GM18909 (cell line): ENCODE measurements around the gene SLC28A2.
"Not testable (repeated sequence)": the region's sequence is repeated elsewhere in the genome, so short reads cannot be mapped to it uniquely, and the experiment has no call there.

Source experiments
- ATAC-seq: cut with Tn5 transposase; IDR thresholded peaks from one replicate; pipeline ENCODE4 v1.9.1; 2021; ENCODE audit warnings: mild to moderate bottlenecking; ENCODE audit not compliant: unreplicated experiment, poor library complexity

The SLC28A2 gene, protein sequence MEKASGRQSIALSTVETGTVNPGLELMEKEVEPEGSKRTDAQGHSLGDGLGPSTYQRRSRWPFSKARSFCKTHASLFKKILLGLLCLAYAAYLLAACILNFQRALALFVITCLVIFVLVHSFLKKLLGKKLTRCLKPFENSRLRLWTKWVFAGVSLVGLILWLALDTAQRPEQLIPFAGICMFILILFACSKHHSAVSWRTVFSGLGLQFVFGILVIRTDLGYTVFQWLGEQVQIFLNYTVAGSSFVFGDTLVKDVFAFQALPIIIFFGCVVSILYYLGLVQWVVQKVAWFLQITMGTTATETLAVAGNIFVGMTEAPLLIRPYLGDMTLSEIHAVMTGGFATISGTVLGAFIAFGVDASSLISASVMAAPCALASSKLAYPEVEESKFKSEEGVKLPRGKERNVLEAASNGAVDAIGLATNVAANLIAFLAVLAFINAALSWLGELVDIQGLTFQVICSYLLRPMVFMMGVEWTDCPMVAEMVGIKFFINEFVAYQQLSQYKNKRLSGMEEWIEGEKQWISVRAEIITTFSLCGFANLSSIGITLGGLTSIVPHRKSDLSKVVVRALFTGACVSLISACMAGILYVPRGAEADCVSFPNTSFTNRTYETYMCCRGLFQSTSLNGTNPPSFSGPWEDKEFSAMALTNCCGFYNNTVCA

DNA sequence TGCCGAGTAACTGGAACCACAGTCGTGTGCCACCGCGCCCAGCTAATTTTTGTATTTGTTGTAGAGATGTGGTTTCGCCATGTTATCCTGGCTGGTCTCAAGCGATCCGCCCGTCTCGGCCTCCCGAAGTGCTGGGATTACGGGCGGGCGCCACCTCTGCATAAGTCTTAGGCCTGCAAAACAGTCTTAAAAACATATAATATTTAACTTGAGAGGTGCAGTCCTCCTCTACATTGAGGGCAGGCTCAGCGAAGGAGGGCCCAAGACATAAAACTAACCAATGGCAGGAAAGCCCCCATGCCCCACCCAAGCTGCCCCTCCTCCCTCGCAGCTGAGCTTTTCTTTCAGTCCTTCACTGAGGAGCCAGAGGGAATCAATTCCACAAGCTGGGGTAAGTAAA lies at the start of gene SLC28A2:
TSS of gene SLC28A2 (plus strand) at position 347 of the 400 bp plus-strand sequence. CDS start 982 bp downstream, outside the sequence.
- ATAC-seq = no peak

DNA sequence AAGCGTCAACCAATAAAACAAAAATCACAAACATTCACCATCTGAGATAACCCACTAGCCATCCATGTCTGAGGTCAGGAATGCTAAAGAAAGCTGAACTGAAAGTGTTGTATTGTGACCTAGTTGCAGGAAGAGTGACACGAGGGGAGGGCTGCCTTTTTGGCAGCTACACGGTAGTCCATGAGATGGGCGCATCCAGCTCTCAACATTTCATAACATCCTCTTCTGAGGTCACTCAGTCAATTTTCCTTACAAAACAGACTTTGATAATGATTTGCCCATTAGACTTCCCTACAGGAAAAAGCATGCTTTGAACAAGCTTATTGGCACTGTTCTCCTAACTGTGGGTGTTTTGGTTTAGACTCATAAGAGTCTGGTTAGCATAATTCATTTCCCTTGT lies 48.9 kb upstream of the SLC28A2 start:
- ATAC-seq = no peak

DNA sequence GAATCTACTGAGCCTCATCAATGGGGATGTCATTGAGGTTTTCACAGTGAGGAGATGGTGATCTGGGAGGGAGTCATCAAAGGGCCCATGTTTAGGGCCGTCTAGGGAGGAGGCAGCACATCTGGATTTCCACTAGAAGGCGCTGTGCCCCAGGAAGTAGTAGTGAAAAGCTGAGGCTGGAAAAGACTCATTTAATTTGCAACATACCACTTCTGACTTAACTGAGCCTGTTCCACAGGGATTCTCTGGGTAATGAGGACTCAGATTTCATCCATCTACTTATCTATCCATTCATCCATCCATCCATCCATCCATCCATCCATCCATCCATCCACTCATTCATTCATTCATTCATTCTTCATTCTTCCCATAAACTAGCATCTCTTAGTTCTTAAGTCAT lies 46.8 kb upstream of the SLC28A2 start:
- ATAC-seq = no peak

DNA sequence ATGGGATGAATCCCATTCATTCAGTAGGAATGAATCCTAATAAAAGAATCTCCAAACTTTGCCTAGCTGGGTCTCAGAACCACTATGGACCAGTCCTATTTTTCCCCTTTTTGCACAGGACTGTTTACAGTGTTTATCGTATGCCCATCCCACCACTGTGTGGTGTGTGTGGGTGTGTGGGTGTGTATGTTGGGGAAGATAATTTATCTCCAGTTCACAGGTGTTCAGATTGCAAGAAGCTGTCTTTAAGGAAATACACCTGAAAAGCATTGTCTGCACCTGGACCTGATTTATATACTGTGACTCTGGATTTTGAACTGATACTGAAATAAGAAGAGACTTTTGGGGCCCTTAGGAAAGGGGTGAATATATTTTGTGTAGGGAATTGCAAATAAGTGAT lies 39.5 kb upstream of the SLC28A2 start:
- no peak for ATAC-seq

DNA sequence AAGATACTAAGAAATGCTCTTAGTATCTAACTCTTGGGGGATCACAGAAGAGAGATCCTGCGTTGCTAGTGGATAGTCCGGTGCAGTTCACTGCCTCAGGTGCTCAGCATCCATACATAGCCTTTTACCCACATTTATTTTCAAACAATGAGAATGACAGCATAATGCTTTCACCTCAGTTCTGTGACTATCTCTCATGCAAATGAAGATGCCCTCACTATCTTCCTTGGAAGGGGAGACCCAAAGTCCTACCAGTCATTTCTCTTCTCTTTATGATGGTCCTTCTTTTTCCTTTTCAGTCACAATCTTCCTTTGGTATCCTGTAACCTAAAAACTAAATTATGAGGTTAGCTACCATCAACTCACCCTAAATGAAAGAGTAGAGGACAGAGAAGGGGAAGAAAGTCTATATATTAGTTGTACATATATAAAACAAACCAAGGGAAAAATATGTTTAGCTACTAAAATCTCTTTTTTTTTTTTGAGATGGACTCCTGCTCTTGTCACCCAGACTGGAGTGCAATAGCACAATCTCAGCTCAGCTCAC lies 30.9 kb upstream of the SLC28A2 start:
- ATAC-seq = no peak

DNA sequence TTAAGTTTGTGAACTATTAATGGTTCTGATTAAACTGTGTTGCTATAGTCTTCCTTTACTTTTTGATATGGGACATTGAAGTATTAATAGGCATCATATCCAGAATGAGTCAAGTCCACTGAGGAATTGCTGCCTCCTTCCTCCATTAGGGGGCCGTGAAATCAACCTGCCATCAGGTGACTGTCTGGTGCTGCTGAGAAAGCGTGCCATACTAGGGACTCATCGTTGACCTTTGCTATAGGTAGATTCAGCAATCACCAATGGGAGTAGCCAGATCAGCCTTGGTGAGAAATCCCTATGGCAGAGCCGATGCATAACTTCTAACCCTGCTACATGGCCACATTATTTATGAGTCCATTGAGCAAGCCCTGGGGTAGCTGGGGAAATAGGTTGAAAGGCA lies 30.1 kb upstream of the SLC28A2 start:
- no peak for ATAC-seq

DNA sequence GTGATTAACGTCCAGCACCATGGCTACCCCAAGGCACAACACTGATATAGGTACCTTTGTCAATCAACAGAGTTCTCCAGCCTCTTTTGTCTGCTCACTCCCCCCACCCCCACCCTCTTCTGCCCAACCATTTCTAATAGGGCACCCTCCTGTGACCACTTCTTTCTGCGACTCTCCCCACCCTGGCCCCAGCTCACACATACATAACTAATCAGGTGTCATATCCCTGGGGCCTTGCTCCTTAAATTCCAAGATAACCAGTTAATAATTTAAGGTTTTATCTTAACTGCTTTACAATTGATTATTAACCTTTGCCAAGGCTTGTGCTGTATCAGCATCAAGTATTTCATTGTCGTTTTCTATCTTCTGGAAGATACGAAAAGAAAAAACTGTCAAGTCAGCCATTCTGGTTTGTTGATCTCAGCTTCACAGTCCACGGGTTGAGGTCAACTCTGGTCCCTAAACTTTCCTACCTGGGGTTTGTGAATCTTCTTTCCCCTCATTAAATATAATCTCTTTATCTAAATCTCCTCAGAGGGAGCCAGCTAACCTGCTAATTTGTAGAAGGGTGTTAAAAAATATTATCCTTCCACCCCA lies 27.3 kb upstream of the SLC28A2 start:
- no peak for ATAC-seq

DNA sequence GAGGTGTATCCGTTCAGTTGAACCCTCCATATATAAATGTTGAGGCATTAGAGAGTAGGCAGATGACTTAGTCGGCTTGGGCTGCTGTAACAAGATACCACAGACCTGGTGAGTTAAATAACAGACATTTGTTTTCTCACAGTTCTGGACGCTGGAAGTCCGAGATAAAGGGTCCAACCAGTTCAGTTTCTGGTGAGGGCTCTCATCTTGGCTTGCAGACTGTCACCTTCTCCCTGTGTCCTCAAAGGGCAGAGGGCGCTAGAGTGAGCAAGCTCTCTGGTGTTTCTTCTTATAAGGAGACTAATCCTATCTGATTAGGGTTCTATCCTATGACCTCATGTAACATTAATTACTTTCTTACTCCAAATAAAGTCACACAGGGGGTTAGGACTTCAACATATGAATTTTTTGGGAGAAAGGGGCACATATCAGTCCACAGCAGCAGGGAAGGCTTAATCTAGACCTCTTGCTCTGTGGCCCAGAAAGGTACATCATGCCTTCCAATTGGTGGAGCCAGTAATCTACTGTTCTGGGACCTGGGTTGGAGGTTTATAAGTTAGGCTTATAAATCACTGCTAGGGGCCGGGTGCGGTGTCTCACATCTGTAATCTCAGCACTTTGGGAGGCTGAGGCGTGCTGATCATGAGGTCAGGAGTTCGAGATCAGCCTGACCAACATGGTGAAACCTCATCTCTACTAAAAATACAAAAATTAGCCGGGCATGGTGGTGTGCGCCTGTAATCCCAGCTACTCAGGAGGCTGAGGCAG lies 26.3 kb upstream of the SLC28A2 start:
- ATAC-seq = no peak

DNA sequence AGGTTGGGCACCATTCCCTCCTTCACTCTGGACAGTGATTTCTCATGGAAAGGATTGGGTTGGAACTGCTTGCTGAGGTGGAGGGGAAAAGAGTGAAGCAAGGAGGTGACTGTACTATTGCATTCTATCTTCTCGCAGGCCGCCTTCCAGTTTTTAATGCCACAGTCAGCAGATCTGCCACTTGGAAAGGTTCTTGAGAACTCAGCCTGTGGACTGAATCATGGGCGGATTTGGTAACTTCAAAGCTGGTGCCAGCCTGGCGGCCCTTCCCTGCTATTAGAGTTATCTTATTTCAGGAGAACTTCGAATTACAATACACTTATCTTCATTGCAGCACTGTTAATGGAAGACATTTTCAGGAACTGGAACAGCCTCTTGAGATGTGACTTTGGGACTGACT lies 23.1 kb upstream of the SLC28A2 start:
- ATAC-seq = no peak

DNA sequence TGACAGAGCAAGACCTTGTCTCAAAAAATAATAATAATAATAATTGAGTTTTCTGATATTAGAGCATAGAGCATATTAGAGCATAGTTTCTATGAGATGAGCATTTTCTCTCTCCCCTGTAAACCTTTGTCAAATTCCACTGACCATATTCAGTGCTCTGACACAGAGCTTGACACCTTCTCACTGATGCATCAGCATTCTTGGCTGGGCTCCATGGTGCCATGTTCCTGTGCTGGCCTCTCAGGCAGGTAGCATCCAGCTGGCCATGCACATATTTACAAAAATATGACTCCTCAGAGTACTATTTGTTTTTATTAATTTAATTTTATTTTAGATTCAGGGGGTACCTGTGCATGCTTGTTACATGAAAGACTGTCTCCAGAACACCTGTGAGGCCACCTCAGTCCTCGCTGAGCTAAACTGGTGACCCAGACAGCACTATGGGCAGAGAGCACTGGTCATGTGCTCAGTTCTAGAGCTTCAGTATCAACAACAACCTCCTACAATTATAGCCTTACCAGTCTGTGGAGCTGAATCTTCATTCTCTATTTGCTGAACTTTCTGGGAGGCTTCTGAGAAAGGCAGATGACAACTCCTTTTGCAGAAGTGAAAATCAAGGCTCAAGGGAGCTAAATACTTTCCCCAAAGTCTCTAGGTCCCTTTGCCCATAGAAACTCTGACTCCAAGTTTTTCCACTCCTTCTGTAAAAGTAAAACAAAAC lies 21.6 kb upstream of the SLC28A2 start:
- no peak for ATAC-seq

DNA sequence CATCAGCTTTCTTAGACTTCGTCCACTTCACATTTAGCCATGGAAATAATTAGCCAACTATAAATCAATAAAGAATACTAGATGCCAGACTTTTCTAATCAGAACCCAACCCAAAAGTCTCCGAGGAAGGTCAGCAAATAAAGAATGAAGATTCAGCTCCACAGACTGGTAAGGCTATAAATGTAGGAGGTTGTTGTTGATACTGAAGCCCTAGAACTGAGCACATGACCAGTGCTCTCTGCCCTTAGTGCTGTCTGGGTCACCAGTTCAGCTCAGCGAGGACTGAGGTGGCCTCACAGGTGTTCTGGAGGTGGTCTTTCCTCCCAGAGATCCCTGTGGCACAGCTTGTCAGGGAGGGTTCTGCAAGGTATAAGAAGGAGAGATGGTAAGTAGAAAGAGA lies 20.9 kb upstream of the SLC28A2 start:
- no peak for ATAC-seq

DNA sequence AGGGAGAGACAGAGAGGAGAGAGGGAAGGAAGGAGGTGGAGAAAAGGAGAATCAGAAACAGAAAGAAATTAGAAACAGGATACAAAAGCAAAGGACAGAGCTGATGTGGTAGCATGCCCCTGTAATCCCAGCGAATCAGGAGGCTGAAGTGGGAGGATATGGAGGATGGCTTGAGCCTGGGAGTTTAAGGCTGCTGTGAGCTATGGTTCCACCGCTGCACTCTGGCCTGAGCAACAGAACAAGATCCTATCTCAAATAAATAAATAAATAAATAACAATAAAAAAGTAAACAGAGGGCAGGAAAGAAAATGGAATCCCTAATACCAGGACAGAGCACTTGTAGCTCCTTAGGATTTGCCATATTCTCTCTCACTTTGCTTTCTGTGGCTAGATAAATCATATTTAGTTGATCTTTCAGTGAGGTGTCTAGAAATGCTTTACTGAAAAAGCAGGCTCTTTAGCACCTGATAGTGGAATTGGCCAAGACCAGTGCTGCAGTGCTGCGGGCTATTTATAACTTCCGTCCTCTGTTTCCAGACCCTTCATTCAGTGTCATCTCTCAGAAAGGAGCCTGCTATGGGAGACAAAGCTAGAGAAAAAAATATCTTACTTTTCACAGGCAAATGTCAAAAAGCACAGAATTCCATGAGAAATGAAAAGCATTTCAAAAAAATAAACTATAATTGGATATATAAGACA lies 20.0 kb upstream of the SLC28A2 start:
- ATAC-seq = no peak

DNA sequence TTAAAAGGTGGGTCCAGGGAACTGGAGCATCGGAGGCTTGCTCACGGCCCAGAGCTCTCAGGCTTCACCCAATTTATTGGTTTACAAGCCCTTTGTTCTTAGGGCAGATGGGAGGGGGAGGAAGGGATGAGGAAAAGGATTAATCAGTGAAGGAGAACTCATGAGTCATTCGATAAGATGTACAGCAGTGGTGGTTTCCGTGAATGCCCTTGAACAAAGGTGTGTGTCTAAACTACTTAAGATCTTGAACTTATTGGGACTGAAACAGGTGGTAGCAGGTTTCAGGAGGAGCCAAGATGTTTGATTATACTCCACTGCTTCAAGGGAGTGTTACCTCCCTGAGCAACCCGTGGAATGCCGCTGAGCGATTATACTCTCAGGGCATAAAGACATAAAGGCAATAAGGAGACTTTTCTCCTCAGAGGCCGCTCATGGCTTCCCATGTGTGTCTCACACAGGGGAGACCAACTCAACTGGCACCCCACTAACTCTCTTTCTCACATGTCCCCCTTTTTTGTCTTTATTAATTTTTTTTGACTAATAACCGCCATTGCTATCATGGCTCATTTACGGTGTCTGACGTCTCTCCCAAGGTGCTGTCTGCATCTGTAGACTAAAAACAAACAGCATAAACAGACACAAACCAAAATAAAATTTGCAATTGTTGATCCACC lies 17.3 kb upstream of the SLC28A2 start:
- no peak for ATAC-seq

DNA sequence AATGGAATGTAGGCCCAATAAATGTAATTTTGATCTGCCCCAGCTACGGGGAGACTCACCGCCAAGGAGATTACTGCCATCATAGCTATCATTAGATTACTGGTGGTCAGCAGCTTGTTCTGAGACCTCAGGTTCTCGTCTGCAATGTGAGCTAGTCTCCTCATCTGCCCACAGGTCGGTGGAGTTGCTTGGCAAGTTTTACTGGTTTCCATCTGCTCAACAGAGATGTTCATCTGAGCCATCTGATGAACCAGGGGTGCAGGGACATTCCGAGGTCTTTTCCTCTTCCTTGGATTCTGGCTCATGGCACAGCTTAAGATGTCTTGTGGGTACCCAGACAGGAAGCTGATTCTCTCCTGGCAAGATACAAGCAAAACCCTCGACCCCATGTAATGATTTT lies 15.2 kb upstream of the SLC28A2 start:
- not testable (repeated sequence) for ATAC-seq

DNA sequence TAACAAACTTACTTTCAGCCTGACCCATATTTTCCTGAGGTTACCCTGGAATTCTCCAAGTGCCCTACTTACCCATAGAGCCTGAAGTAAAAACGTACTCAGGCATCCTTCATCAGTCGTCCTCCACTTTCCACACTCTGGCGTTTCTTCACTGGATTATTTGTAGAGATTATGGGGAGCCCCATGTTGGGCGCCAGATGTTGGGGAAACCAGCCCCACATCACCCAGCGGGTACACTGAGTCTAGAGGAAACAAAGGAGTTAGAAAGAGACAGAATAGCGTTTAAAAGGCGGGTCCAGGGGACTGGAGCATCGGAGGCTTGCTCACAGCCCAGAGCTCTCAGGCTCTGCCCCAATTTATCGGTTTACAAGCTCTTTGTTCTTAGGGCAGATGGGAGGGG lies 9.7 kb upstream of the SLC28A2 start:
- no peak for ATAC-seq

DNA sequence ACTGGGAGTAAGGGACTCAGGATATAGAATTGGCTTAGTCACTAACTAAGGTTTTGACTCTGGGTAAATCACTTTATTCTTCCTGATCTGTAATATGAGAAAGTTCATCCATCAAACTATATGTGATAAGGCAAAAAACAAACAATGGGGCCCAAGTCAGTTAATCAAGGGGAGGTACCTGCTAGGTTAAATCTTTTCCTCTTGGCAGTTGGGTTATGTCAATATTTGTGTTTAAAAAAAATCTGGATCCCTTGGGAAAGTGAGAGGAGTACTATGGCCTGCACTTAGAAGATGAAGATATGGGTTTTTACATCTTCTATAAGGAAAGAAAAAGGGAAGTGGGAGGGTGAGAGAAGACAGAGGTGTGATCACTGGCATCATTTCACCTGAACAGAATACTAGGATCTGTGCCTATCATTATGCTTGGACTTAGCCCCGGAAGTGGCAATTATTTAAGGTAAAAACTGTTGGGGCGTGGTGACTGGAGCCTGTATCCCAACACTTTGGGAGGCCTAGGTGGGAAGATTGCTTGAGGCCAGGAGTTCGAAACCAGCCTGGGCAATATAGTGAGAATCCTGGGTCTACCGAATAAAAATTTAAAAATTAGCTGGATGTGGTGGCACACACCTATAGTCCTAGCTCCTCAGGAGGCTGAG lies 2.8 kb upstream of the SLC28A2 start:
- ATAC-seq = no peak

DNA sequence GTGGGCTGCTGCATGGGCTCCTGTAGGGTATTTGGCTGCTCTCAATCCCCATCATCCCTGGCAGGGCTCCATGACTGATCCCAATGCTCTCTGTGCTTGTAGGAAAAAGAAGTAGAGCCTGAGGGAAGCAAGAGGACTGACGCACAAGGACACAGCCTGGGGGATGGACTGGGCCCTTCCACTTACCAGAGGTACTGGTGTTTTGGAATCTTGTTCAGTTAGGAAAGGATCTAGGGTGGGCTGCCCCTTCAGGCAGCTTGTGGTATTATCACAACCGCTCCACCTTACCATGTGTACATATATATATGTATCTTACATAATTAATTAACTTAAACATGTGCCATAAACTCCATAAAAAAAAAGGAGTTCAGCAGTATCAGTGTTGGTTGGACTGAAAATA lies 1.3 kb downstream of the SLC28A2 start:
- ATAC-seq = no peak

DNA sequence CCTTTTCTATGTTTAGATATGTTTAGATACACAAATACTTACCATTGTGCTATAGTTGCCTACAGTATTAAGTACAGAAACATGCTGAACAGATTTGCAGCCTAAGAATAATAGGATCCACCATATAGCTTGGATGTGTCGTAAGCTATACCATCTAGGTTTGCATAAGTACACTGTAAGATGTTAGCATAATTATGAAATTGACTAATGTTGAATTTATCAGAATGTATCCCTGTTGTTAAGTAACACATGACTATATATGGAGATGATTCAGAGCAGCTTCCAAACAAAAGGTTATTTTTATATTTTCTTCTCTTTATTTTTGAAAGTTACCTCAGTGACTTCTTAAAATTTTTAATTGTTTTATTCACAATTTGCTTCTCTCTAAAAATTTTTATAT lies 2.4 kb downstream of the SLC28A2 start:
- ATAC-seq = no peak
